HG02852 (cell line): ENCODE measurements around the gene CEACAM7.
"Not testable (repeated sequence)": the region's sequence is repeated elsewhere in the genome, so short reads cannot be mapped to it uniquely, and the experiment has no call there.

Experiments used
- ATAC-seq: cut with Tn5 transposase; IDR thresholded peaks from one replicate; pipeline ENCODE4 v1.9.1; 2021; ENCODE audit warnings: mild to moderate bottlenecking, moderate library complexity; ENCODE audit not compliant: unreplicated experiment

The CEACAM7 gene

DNA sequence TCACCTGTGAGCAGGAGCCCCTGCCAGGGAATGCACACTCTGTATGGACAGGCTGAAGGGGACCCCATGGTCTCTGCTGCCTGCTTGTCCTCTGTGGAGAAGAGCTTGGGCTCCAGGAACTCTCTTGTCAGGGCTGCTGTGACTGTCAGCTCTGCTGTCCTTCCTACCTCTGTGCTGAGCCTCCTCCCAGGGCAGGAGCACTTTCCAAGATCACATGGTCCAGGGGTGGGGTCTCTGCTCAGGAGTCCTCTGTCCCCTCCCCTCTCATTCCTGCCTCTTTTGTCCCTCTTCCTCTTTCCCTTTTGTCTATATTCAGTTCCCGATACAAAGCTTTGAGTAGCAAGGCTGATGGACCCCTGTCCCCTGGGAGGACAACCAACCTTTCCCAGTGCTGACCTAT lies at the start of gene CEACAM7:
TSS of gene CEACAM7 (minus strand) at position 173 of the 400 bp plus-strand sequence. CDS start at position 68, 105 bp downstream.
- ATAC-seq, result no peak

DNA sequence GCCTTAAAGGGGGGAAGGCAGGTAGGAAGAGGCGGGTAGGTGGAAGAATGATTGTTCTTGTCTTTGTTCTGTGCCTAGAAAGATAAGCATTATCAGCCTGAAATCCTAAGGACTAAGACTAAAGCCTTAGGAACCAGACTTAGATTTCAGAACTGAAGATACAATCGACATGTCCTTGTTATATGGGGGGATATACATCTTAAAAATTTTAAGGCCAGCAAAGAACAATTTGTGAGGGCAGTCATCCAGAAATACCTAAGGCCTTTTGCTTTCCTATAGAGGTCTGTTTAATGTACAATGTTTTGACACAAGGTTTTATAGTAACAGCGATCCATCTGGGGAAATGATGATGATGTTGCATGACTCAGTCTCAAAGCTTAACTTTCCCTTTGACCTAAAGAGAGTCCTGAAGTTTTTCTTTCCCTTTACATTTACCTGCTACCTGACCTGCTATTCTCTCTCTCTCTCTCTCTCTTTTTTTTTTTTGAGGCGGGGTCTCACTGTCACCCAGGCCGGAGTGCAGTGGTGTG lies 47.1 kb upstream of the CEACAM7 start:
- ATAC-seq, result no peak

DNA sequence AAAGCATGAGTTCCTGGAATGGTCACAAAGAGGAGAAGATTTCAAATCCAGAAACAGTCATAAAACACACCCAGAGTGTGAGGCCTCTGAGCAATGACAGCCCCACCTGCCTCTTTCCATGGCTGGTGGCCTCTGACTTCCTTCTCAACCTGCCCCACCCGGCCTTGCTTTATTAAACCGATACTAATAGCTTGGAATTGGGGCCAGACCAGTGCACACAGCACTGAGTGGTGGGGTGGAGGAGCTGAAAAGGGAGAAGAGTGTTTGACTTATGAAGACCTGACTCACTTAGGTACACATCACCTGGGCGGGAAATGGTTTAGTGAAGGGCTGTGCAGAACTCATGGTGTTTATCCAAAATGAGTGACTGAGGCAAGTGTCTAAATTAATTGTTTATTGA lies 46.5 kb upstream of the CEACAM7 start:
- ATAC-seq, result no peak

DNA sequence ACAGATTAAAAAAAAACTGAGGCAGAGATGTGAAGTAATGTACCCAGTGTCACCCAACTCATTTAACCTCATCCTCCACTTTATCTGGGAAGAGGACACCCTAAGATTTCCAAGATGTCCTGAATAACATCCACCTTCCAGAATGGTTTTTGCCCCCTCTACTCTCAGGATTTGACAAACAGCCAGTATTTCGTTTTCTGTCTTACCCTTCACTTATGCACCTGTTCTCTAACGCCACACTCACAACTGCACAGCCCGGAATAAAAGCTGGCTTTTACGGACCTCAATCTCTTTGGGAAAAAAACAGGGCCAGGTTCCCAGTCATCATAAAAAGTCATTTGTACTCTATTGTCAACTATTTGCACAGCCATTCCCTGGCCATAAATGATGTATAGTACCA lies 46.1 kb upstream of the CEACAM7 start:
- ATAC-seq, result no peak

DNA sequence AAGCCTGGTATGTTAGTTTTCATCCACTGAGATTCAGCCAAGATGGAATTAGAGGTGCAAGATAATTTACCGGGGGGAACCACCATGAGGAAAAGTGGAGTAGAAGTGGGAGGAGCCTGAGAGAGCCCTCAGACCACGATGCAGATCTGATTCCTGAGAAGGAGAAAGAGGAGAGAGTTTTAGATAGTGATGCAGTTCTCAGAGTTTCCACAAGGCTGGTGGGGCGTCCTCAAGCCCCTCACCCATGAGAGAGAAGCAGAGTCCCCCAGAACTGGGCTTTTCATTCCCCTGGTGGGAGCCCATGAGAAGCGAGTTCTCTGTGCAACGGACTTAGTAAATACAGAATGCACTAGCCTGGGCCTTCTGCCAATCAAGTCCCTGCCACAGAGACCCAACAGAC lies 38.4 kb upstream of the CEACAM7 start:
- no peak for ATAC-seq

DNA sequence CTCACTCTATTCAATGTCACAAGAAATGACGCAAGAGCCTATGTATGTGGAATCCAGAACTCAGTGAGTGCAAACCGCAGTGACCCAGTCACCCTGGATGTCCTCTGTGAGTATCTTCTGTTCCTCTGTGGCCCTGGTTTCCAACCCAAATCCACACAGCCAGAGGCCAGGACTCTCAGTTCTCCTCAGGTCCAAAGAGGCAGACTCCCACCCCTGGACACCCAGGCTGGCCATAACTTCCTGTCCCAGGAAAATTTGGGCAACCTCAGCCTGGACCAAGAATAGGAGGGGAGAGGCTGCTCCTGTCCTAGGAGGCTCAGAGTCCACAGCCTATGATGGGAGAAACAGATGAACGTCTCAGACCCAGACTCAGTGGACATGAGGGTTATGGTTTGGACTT lies 32.0 kb upstream of the CEACAM7 start:
- no peak for ATAC-seq

DNA sequence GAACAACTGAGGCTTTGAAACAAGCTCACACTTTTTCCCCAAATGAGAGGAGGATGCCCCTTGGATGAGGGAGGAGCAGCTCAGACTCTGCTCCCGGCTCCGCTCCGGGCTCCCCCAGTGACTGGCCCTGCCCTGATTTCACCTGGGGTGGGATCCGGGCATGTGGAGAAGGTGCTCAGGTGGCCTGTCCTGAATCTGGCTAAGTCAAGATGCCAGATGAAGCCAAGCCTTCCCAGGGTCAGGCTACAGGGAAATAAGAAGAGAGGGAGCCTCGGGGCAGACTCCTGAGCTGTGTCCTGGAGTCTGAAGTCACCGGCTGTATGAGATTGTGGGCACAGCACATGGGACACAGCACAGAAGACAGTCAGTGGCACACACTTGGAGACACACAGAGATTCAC lies 30.7 kb upstream of the CEACAM7 start:
- ATAC-seq, result no peak

DNA sequence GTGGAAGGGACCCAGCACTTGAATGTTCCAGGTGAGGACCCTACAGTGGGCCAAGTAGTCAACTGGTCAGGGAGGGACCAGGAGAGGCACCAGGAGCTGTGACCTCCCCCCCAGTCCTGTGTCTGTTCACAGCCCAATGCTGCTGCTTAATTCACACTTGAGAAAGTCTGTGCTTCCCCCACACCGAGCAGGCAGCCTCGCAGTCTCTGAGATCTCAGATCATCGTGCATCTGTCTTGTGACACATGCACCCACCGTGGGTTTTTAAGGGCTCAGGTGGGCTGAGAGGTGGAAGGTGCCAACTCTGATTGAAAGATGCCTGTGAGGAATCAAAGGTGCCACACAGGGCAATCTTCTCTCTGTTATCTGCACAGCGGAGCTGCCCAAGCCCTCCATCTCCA lies 26.5 kb upstream of the CEACAM7 start:
- ATAC-seq, result no peak

DNA sequence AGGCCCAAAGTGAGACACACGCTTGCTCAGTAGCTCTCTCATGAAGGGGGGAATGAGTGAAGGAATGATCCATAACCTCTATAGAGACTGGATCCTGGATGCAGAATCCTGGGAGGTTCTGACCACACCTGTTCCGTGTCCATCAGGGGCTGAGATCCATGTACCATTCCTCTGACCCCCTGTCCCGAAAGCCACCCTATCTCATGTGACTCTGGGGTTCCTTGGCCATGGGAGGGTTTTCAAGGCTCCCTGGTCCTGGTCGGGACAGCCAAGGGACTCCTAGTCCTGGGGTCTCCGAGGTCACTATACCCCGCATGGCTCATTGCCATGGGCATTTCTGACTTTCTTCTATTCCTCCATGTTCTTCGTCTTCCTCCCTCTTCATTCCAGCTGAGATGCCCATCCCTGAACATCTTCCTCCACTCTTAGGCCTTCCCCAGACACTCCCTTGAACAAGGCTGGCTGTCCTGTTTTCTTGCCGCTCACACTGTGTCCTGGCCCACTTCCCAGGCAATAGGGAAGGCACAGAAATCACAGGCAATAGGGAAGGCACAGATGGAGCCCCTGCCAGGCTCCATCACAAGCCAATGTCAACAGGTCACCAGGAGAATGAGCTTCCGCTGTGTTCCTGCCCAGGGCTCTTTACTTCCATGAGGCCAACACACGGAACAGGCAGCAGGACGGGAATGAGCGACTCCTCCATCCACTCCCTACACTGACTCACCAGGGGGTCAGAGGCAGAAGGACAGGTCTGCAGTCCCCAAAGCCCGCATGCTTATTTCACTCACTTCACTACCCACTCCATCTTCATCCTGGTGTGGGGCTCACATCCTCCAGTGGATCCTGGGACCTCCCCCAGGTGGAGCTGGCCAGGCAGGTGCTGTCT lies 23.5 kb upstream of the CEACAM7 start:
- ATAC-seq, result no peak

DNA sequence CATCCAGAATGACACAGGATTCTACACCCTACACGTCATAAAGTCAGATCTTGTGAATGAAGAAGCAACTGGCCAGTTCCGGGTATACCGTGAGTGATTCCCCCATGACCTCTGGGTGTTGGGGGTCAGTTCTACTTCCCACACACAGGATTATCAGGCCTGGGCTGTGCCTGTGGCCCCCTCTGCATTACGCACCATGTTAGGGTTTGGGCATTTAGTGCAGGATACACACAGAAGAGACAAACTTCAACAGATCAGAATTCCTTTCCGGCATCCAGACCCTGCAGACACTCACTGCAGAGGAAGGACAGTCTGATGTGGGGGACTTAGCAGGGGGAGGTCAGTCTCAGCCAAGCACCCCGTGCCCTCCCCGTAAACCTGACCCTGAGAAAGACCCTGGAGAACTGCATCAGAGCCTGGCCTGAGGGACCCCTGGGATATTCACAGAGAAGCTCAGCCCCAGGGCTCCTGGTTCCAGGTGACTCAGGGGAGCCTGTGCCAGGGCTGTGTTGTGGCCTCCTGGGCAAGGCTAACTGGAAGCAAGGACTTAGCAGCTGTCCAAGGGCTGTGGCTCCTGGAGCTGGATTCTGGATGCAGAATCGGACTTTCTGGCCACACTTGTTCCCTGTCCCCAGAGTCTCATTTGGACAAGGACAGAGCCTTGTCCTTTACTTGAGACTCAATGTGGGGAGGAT lies 22.0 kb upstream of the CEACAM7 start:
- no peak for ATAC-seq

DNA sequence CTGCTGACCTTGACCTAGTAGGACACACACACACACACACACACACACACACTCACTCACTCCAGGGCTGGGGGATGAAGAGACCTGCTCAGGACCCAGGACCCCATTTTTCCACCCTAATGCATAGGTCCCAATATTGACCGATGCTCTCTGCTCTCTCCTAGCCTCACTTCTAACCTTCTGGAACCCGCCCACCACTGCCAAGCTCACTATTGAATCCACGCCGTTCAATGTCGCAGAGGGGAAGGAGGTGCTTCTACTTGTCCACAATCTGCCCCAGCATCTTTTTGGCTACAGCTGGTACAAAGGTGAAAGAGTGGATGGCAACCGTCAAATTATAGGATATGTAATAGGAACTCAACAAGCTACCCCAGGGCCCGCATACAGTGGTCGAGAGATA lies 21.4 kb upstream of the CEACAM7 start:
- not testable (repeated sequence) for ATAC-seq

DNA sequence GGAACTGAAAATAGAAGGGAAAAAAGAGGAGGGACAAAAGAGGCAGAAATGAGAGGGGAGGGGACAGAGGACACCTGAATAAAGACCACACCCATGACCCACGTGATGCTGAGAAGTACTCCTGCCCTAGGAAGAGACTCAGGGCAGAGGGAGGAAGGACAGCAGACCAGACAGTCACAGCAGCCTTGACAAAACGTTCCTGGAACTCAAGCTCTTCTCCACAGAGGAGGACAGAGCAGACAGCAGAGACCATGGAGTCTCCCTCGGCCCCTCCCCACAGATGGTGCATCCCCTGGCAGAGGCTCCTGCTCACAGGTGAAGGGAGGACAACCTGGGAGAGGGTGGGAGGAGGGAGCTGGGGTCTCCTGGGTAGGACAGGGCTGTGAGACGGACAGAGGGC lies 20.4 kb upstream of the CEACAM7 start, which contains the start of gene CEACAM5:
TSS of gene CEACAM5 (plus strand) at position 146 of the 400 bp plus-strand sequence. CDS start at position 252, 106 bp downstream.
- no peak for ATAC-seq

DNA sequence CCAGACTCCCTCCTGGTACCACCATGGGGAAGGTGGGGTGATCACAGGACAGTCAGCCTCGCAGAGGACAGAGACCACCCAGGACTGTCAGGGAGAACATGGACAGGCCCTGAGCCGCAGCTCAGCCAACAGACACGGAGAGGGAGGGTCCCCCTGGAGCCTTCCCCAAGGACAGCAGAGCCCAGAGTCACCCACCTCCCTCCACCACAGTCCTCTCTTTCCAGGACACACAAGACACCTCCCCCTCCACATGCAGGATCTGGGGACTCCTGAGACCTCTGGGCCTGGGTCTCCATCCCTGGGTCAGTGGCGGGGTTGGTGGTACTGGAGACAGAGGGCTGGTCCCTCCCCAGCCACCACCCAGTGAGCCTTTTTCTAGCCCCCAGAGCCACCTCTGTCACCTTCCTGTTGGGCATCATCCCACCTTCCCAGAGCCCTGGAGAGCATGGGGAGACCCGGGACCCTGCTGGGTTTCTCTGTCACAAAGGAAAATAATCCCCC lies 19.9 kb upstream of the CEACAM7 start:
- no peak for ATAC-seq

DNA sequence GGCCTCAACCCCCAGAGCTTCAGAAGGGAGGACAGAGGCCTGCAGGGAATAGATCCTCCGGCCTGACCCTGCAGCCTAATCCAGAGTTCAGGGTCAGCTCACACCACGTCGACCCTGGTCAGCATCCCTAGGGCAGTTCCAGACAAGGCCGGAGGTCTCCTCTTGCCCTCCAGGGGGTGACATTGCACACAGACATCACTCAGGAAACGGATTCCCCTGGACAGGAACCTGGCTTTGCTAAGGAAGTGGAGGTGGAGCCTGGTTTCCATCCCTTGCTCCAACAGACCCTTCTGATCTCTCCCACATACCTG lies 19.4 kb upstream of the CEACAM7 start:
- no peak for ATAC-seq

DNA sequence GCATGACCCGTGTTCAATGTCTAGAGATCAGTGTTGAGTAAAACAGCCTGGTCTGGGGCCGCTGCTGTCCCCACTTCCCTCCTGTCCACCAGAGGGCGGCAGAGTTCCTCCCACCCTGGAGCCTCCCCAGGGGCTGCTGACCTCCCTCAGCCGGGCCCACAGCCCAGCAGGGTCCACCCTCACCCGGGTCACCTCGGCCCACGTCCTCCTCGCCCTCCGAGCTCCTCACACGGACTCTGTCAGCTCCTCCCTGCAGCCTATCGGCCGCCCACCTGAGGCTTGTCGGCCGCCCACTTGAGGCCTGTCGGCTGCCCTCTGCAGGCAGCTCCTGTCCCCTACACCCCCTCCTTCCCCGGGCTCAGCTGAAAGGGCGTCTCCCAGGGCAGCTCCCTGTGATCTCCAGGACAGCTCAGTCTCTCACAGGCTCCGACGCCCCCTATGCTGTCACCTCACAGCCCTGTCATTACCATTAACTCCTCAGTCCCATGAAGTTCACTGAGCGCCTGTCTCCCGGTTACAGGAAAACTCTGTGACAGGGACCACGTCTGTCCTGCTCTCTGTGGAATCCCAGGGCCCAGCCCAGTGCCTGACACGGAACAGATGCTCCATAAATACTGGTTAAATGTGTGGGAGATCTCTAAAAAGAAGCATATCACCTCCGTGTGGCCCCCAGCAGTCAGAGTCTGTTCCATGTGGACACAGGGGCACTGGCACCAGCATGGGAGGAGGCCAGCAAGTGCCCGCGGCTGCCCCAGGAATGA lies 18.9 kb upstream of the CEACAM7 start:
- no peak for ATAC-seq

DNA sequence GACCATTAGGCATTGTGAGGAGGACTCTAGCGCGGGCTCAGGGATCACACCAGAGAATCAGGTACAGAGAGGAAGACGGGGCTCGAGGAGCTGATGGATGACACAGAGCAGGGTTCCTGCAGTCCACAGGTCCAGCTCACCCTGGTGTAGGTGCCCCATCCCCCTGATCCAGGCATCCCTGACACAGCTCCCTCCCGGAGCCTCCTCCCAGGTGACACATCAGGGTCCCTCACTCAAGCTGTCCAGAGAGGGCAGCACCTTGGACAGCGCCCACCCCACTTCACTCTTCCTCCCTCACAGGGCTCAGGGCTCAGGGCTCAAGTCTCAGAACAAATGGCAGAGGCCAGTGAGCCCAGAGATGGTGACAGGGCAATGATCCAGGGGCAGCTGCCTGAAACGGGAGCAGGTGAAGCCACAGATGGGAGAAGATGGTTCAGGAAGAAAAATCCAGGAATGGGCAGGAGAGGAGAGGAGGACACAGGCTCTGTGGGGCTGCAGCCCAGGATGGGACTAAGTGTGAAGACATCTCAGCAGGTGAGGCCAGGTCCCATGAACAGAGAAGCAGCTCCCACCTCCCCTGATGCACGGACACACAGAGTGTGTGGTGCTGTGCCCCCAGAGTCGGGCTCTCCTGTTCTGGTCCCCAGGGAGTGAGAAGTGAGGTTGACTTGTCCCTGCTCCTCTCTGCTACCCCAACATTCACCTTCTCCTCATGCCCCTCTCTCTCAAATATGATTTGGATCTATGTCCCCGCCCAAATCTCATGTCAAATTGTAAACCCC lies 17.5 kb upstream of the CEACAM7 start:
- ATAC-seq, result no peak

DNA sequence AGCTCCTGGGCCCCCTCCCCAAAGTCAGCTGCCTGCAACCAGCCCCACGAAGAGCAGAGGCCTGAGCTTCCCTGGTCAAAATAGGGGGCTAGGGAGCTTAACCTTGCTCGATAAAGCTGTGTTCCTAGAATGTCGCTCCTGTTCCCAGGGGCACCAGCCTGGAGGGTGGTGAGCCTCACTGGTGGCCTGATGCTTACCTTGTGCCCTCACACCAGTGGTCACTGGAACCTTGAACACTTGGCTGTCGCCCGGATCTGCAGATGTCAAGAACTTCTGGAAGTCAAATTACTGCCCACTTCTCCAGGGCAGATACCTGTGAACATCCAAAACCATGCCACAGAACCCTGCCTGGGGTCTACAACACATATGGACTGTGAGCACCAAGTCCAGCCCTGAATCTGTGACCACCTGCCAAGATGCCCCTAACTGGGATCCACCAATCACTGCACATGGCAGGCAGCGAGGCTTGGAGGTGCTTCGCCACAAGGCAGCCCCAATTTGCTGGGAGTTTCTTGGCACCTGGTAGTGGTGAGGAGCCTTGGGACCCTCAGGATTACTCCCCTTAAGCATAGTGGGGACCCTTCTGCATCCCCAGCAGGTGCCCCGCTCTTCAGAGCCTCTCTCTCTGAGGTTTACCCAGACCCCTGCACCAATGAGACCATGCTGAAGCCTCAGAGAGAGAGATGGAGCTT lies 15.7 kb upstream of the CEACAM7 start:
- ATAC-seq, result no peak

DNA sequence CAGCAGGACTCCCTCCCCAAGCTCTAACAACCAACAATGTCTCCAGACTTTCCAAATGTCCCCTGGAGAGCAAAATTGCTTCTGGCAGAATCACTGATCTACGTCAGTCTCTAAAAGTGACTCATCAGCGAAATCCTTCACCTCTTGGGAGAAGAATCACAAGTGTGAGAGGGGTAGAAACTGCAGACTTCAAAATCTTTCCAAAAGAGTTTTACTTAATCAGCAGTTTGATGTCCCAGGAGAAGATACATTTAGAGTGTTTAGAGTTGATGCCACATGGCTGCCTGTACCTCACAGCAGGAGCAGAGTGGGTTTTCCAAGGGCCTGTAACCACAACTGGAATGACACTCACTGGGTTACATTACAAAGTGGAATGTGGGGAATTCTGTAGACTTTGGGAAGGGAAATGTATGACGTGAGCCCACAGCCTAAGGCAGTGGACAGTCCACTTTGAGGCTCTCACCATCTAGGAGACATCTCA lies 14.1 kb upstream of the CEACAM7 start:
- ATAC-seq, result no peak

DNA sequence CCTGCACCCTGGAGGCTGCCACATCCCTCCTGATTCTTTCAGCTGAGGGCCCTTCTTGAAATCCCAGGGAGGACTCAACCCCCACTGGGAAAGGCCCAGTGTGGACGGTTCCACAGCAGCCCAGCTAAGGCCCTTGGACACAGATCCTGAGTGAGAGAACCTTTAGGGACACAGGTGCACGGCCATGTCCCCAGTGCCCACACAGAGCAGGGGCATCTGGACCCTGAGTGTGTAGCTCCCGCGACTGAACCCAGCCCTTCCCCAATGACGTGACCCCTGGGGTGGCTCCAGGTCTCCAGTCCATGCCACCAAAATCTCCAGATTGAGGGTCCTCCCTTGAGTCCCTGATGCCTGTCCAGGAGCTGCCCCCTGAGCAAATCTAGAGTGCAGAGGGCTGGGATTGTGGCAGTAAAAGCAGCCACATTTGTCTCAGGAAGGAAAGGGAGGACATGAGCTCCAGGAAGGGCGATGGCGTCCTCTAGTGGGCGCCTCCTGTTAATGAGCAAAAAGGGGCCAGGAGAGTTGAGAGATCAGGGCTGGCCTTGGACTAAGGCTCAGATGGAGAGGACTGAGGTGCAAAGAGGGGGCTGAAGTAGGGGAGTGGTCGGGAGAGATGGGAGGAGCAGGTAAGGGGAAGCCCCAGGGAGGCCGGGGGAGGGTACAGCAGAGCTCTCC lies 13.5 kb upstream of the CEACAM7 start:
- no peak for ATAC-seq
